Measurements from ENCODE around the gene TAX1BP3. TPM values are rescaled to one million over a fixed set of nuclear protein-coding genes. Genes with fewer than 3 reads are reported as not detected.
A peak's percentile ranks its signal among the peaks of the same experiment; 100 is the strongest.

TAX1BP3 gene
- total and polyA plus RNA-seq, 2 of the 13 experiments (the other 11 are each of a cell fraction or from before 2014, with no cell fraction given): 16.7 to 45.1 TPM

- TF ChIP-seq MNT (IDR thresholded peaks at IDR 0.05): peak; percentile 56
- no peak for TF ChIP-seq ZNF780A (CRISPR knock-in tag; IDR thresholded peaks at IDR 0.05)
- no peak for TF ChIP-seq ZNF597 (CRISPR knock-in tag; IDR thresholded peaks at IDR 0.05)
- peak; percentile 93 for TF ChIP-seq TFE3 (CRISPR knock-in tag; IDR thresholded peaks at IDR 0.05)
- peak; percentile 97 for TF ChIP-seq RAD51 (IDR thresholded peaks at IDR 0.05; ENCODE audit: borderline replicate concordance)
- no peak; the same call in 1 of the 2 replicates for TF ChIP-seq ZNF362 (CRISPR knock-in tag; IDR thresholded peaks at IDR 0.05; ENCODE audit: borderline replicate concordance)
- TF ChIP-seq KIAA2018 (CRISPR knock-in tag; IDR thresholded peaks at IDR 0.05; ENCODE audit: borderline replicate concordance): no peak
- TF ChIP-seq ZFP91 (CRISPR knock-in tag; IDR thresholded peaks at IDR 0.05; ENCODE audit: borderline replicate concordance): peak; percentile 76
Measured at GRCh38 chr17:3636154-3636907, 32.0 kb downstream of the TAX1BP3 start, which contains the start of the genes CTNS and SHPK (continued).
